GM18951 (cell line): ENCODE results near the gene STOM.

Experiments
- POLR2A ChIP-seq: IDR thresholded peaks from 4 replicates; pipeline ENCODE4 v1.6.1; 2011; ENCODE audit warnings: mild to moderate bottlenecking; ENCODE audit not compliant: insufficient read length, insufficient read depth; ENCODE audit errors: extremely low read depth
- in situ Hi-C: fragments of 300-500 bp; cut with MboI; formaldehyde crosslinking; loops from one replicate; pipeline ENCODE4 v1.12.0; 2022; ENCODE audit warnings: low sequenced_read_pairs, mixed read lengths, inconsistent platforms; ENCODE audit not compliant: unreplicated experiment

The STOM gene

GRCh38 chr9:121350036-121350435 lies 20.0 kb downstream of the STOM start:
- no peak for TF ChIP-seq POLR2A
- in situ Hi-C loops = no loop called here

GRCh38 chr9:121349009-121349408 lies 21.0 kb downstream of the STOM start:
- no peak for TF ChIP-seq POLR2A
- in situ Hi-C loops = no loop called here

- in situ Hi-C loops = no loop called here
- no peak for TF ChIP-seq POLR2A
Measured at GRCh38 chr9:121348221-121348620, 21.8 kb downstream of the STOM start.

- in situ Hi-C loops = no loop called here
- no peak for TF ChIP-seq POLR2A
Measured at GRCh38 chr9:121345070-121345469, 25.0 kb downstream of the STOM start.

- in situ Hi-C loops = no loop called here
- TF ChIP-seq POLR2A = no peak
Measured at GRCh38 chr9:121344184-121344583, 25.9 kb downstream of the STOM start.

GRCh38 chr9:121340676-121341392 lies 29.2 kb downstream of the STOM start:
- in situ Hi-C loops = no loop called here
- no peak for TF ChIP-seq POLR2A

GRCh38 chr9:121339437-121339836 lies 30.6 kb downstream of the STOM start:
- no peak for TF ChIP-seq POLR2A
- in situ Hi-C loops = loop anchor here (5.0 kb wide), 1 partner anchor 43 kb away; no protein-coding TSS in a partner anchor

GRCh38 chr9:121336665-121337064 lies 33.4 kb downstream of the STOM start:
- TF ChIP-seq POLR2A = no peak
- in situ Hi-C loops = loop anchor here (5.0 kb wide), 1 partner anchor 46 kb away; no protein-coding TSS in a partner anchor

- TF ChIP-seq POLR2A = no peak
- in situ Hi-C loops = no loop called here
Measured at GRCh38 chr9:121333950-121334773, 35.9 kb downstream of the STOM start.

GRCh38 chr9:121331992-121332685 lies 37.9 kb downstream of the STOM start:
- in situ Hi-C loops = no loop called here

GRCh38 chr9:121331549-121331948 lies 38.5 kb downstream of the STOM start:
- TF ChIP-seq POLR2A = no peak
- in situ Hi-C loops = no loop called here

More at GRCh38 chr9:121331992-121332685, 37.9 kb downstream of the STOM start:
- TF ChIP-seq POLR2A = no peak

GRCh38 chr9:121328876-121329681 lies 41.0 kb downstream of the STOM start:
- no peak for TF ChIP-seq POLR2A
- in situ Hi-C loops = no loop called here
